Glutamatergic neuron (in vitro differentiated cells): ENCODE results near the gene GRM3. TPM values are rescaled to one million over a fixed set of nuclear protein-coding genes. Genes with fewer than 3 reads are reported as not detected.

Source experiments
- DNase-seq: peaks from one replicate; pipeline ENCODE4 v3.0.0; 2022
- H3K27ac Mint-ChIP-seq: one replicate; pipeline ENCODE4 v1.8.0; 2020; ENCODE audit warnings: mild to moderate bottlenecking, mixed read lengths, inconsistent platforms; ENCODE audit not compliant: unreplicated experiment
- H3K27me3 Mint-ChIP-seq: one replicate; pipeline ENCODE4 v1.8.0; 2020; ENCODE audit warnings: mild to moderate bottlenecking, moderate library complexity, mixed read lengths, inconsistent platforms; ENCODE audit not compliant: unreplicated experiment
- H3K36me3 Mint-ChIP-seq: one replicate; pipeline ENCODE4 v1.8.0; 2020; ENCODE audit warnings: mild to moderate bottlenecking, mixed read lengths, inconsistent platforms; ENCODE audit not compliant: unreplicated experiment
- H3K4me1 Mint-ChIP-seq: one replicate; pipeline ENCODE4 v1.8.0; 2020; ENCODE audit warnings: mild to moderate bottlenecking, low read depth, mixed read lengths, inconsistent platforms; ENCODE audit not compliant: unreplicated experiment
- H3K4me3 Mint-ChIP-seq: one replicate; pipeline ENCODE4 v1.8.0; 2020; ENCODE audit warnings: mild to moderate bottlenecking, mixed read lengths, inconsistent platforms; ENCODE audit not compliant: unreplicated experiment
- H3K9me3 Mint-ChIP-seq: one replicate; pipeline ENCODE4 v1.8.0; 2020; ENCODE audit warnings: mild to moderate bottlenecking, moderate library complexity, mixed read lengths, inconsistent platforms; ENCODE audit not compliant: unreplicated experiment
- CTCF ChIP-seq: fragments of 200-600 bp; sonication (generic); IDR thresholded peaks from one replicate; pipeline ENCODE4 v1.5.0; 2021; ENCODE audit not compliant: partially characterized antibody, unreplicated experiment
- total RNA-seq: library from RNA; stranded (reverse); fragmentation: NEBNext Ultra II Directional; extraction: Animal tissue kit (Norgen Biotek cat#: 25700); gene quantifications from one replicate; pipeline ENCODE4 v1.2.1, GENCODE V29; 2021; ENCODE audit not compliant: unreplicated experiment

The GRM3 gene
- total RNA-seq, 1 donor from 2014 or later = not detected

GRCh38 chr7:86648169-86648568, 4.5 kb downstream of the GRM3 start:
- H3K4me1 Mint-ChIP-seq = no peaks in the 10 kb centered on the region
- no peak overlapping the region for H3K4me3 Mint-ChIP-seq
- TF ChIP-seq CTCF = no peak
- no peak for DNase-seq
- H3K27me3 Mint-ChIP-seq = peaks cover 4% of the 10 kb centered on the region
- H3K9me3 Mint-ChIP-seq = no peaks in the 10 kb centered on the region
- no peaks in the 10 kb centered on the region for H3K36me3 Mint-ChIP-seq
- no peak overlapping the region for H3K27ac Mint-ChIP-seq

DNA sequence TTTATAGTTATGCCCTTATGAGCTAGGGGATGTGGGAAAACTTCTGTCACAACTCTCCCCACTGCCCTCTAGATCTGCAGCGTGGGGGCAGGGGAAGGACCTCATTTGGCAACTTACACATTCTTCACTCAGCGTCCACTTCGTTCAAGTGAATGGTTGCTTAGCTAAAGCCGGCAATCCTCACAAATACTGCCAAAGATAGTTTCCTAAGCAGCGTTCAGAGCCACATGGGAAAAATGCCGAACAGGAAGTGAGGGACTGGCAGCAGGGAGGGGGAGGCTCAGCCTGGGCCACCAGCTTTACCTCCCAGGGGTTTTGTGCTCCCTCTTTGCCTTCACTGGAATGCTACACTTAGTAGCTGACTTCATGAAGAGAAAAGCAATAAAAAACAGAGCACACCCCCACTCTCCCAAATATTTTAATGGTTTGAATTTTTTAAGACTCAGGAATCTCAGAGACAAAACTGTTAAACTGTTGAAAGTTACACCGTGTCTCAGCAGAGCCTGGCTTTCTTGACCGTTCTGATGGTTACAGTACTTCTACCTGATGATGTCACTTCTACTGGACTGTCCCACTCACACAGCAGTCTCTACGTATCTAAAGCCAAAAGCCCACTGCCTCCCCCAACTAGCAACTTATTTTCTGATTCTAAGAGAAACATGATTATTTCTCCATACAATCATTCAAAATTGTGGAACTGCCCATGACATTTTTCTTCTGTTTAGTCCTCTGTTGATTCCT, 10.4 kb downstream of the GRM3 start:
- no peak overlapping the region for H3K27ac Mint-ChIP-seq

DNA sequence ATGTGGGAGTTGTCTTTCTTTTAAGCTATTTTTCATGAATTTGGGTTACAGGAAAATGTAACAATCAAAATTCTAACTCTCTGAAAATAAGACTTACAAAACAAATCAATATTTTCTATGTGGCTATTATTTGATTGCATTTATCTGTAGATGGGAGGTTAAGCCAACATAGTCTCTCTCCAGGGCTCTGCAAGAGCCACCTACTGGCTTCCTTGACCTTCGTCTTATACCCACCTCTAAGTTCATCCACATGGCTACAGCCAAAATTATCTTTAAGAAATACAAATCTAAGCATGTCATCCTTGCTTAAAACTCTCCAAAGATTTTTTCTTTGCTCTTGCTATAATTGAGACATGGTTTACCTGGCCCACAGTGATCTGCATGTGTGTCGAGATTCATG, 14.2 kb downstream of the GRM3 start:
- no peaks in the 10 kb centered on the region for H3K27me3 Mint-ChIP-seq
- no peaks in the 10 kb centered on the region for H3K9me3 Mint-ChIP-seq
- H3K4me1 Mint-ChIP-seq = peaks cover 5% of the 10 kb centered on the region
- H3K27ac Mint-ChIP-seq = no peak overlapping the region
- no peaks in the 10 kb centered on the region for H3K36me3 Mint-ChIP-seq
- H3K4me3 Mint-ChIP-seq = no peak overlapping the region
- DNase-seq = no peak
- no peak for TF ChIP-seq CTCF

More for the DNA sequence above, 10.4 kb downstream of the GRM3 start:
- H3K4me3 Mint-ChIP-seq = no peak overlapping the region
- H3K9me3 Mint-ChIP-seq = no peaks in the 10 kb centered on the region
- DNase-seq = no peak
- H3K27me3 Mint-ChIP-seq = no peaks in the 10 kb centered on the region
- H3K36me3 Mint-ChIP-seq = no peaks in the 10 kb centered on the region
- H3K4me1 Mint-ChIP-seq = peaks cover 5% of the 10 kb centered on the region
- TF ChIP-seq CTCF = no peak

- H3K27ac Mint-ChIP-seq = no peak overlapping the region
Measured at GRCh38 chr7:86660950-86661462, 17.3 kb downstream of the GRM3 start.

More at GRCh38 chr7:86660950-86661462, 17.3 kb downstream of the GRM3 start:
- no peak for DNase-seq
- H3K36me3 Mint-ChIP-seq = no peaks in the 10 kb centered on the region
- H3K4me3 Mint-ChIP-seq = no peak overlapping the region
- no peak for TF ChIP-seq CTCF
- H3K9me3 Mint-ChIP-seq = no peaks in the 10 kb centered on the region
- H3K4me1 Mint-ChIP-seq = no peaks in the 10 kb centered on the region
- no peaks in the 10 kb centered on the region for H3K27me3 Mint-ChIP-seq
